H9 (cell line): Measurements from ENCODE around the gene TMEM123. TPM values are rescaled to one million over a fixed set of nuclear protein-coding genes. Genes with fewer than 3 reads are reported as not detected.

Experiments used
- DNase-seq: peaks from one replicate; pipeline ENCODE4 v3.0.0-alpha.2; 2017
- H2AFZ ChIP-seq: one replicate; pipeline ENCODE4 v1.6.1; 2013; ENCODE audit warnings: mild to moderate bottlenecking, low read length, control low read depth, moderate library complexity
- H2AK5ac ChIP-seq: 2 replicates; pipeline ENCODE4 v1.6.1; 2013; ENCODE audit warnings: low read length, control low read depth, mixed read lengths; ENCODE audit not compliant: insufficient read length
- H2BK120ac ChIP-seq: one replicate; pipeline ENCODE4 v1.6.1; 2013; ENCODE audit warnings: low read depth, mild to moderate bottlenecking, low read length, control low read depth, inconsistent platforms; ENCODE audit not compliant: poor library complexity, severe bottlenecking
- H2BK12ac ChIP-seq: 2 replicates; pipeline ENCODE4 v1.6.1; 2013; ENCODE audit warnings: low read length, control low read depth, mixed read lengths, low read depth; ENCODE audit not compliant: insufficient read length
- H2BK15ac ChIP-seq: 2 replicates; pipeline ENCODE4 v1.6.1; 2013; ENCODE audit warnings: low read depth, low read length, control low read depth
- H2BK20ac ChIP-seq: one replicate; pipeline ENCODE4 v1.6.1; 2013; ENCODE audit warnings: low read depth, mild to moderate bottlenecking, low read length, control low read depth, inconsistent platforms; ENCODE audit not compliant: poor library complexity, severe bottlenecking
- H2BK5ac ChIP-seq: 2 replicates; pipeline ENCODE4 v1.6.1; 2013; ENCODE audit warnings: low read length, control low read depth, mixed read lengths; ENCODE audit not compliant: insufficient read length
- H3K14ac ChIP-seq: 2 replicates; pipeline ENCODE4 v1.6.1; 2013; ENCODE audit warnings: low read length, control low read depth; ENCODE audit not compliant: insufficient read depth
- H3K18ac ChIP-seq: 2 replicates; pipeline ENCODE4 v1.6.1; 2013; ENCODE audit warnings: low read depth, mild to moderate bottlenecking, mixed read lengths, low read length, control low read depth; ENCODE audit not compliant: insufficient read length
- H3K23ac ChIP-seq: 2 replicates; pipeline ENCODE4 v1.6.1; 2013; ENCODE audit warnings: low read length, control low read depth, mixed read lengths, low read depth; ENCODE audit not compliant: insufficient read length
- H3K23me2 ChIP-seq: 2 replicates; pipeline ENCODE4 v1.6.1; 2013; ENCODE audit warnings: low read depth, mild to moderate bottlenecking, mixed read lengths, low read length, control low read depth; ENCODE audit not compliant: insufficient read length, poor library complexity, severe bottlenecking
- H3K27ac ChIP-seq: 2 replicates; pipeline ENCODE4 v1.5.1; 2013; ENCODE audit warnings: low read length, control low read depth, mixed read lengths, low read depth; ENCODE audit not compliant: insufficient read length
- H3K27me3 ChIP-seq: 2 replicates; pipeline ENCODE4 v1.6.1; 2013; ENCODE audit warnings: low read length, control low read depth, inconsistent platforms; ENCODE audit not compliant: insufficient read depth
- H3K4ac ChIP-seq: 2 replicates; pipeline ENCODE4 v1.6.1; 2013; ENCODE audit warnings: low read depth, mild to moderate bottlenecking, control low read depth, inconsistent platforms, low read length, moderate library complexity
- H3K4me1 ChIP-seq: 2 replicates; pipeline ENCODE4 v1.6.1; 2013; ENCODE audit warnings: low read length, control low read depth, inconsistent platforms; ENCODE audit not compliant: insufficient read depth
- H3K4me2 ChIP-seq: 2 replicates; pipeline ENCODE4 v1.6.1; 2013; ENCODE audit warnings: low read length, control low read depth, mixed read lengths; ENCODE audit not compliant: insufficient read length, insufficient read depth
- H3K56ac ChIP-seq: 2 replicates; pipeline ENCODE4 v1.6.1; 2013; ENCODE audit warnings: low read depth, mild to moderate bottlenecking, mixed read lengths, low read length, control low read depth; ENCODE audit not compliant: insufficient read length
- H3K79me1 ChIP-seq: 2 replicates; pipeline ENCODE4 v1.6.1; 2013; ENCODE audit warnings: low read depth, mild to moderate bottlenecking, moderate library complexity, low read length, control low read depth, inconsistent platforms; ENCODE audit not compliant: insufficient read depth, poor library complexity, severe bottlenecking
- H3K79me2 ChIP-seq: 2 replicates; pipeline ENCODE4 v1.6.1; 2013; ENCODE audit warnings: low read length, control low read depth, inconsistent platforms; ENCODE audit not compliant: insufficient read depth
- H3K9ac ChIP-seq: 2 replicates; pipeline ENCODE4 v1.6.1; 2013; ENCODE audit warnings: low read length, control low read depth, mixed read lengths; ENCODE audit not compliant: insufficient read length; ENCODE audit errors: extremely low read depth
- H3K9me3 ChIP-seq: one replicate; pipeline ENCODE4 v1.6.1; 2013; ENCODE audit warnings: low read depth, low read length, inconsistent platforms; ENCODE audit not compliant: control insufficient read depth
- H3T11ph ChIP-seq: one replicate; pipeline ENCODE4 v1.6.1; 2013; ENCODE audit warnings: mild to moderate bottlenecking, low read length, control low read depth, inconsistent platforms
- H4K20me1 ChIP-seq: one replicate; pipeline ENCODE4 v1.6.1; 2013; ENCODE audit not compliant: control insufficient read depth, insufficient read length, insufficient read depth
- H4K5ac ChIP-seq: 2 replicates; pipeline ENCODE4 v1.6.1; 2013; ENCODE audit warnings: low read depth, mild to moderate bottlenecking, mixed read lengths, low read length, control low read depth; ENCODE audit not compliant: insufficient read length
- H4K8ac ChIP-seq: replicated peaks from 2 replicates; pipeline ENCODE4 v1.6.1; 2013; ENCODE audit warnings: low read length, control low read depth, mixed read lengths, low read depth; ENCODE audit not compliant: insufficient read length
- H4K91ac ChIP-seq: 2 replicates; pipeline ENCODE4 v1.6.1; 2013; ENCODE audit warnings: low read depth, mild to moderate bottlenecking, moderate library complexity, mixed read lengths, low read length, control low read depth; ENCODE audit not compliant: insufficient read length
- H3K27ac Mint-ChIP-seq, 3 experiments: 2 replicates in 2 of 3; 3 replicates in 1 of 3; pipeline ENCODE4 v1.8.0; 2020 to 2021; ENCODE audit warnings: mixed read lengths in 3 of 3, mild to moderate bottlenecking in 1 of 3, moderate library complexity in 1 of 3
- H3K27me3 Mint-ChIP-seq: 2 replicates; pipeline ENCODE4 v1.8.0; 2021; ENCODE audit warnings: low read depth, mild to moderate bottlenecking, moderate library complexity, mixed read lengths
- H3K36me3 Mint-ChIP-seq, 3 experiments: 2 replicates in 2 of 3; 3 replicates in 1 of 3; pipeline ENCODE4 v1.8.0; 2020 to 2021; ENCODE audit warnings: low read depth in 3 of 3, mixed read lengths in 3 of 3; ENCODE audit not compliant: insufficient read depth in 1 of 3
- H3K4me1 Mint-ChIP-seq, 2 experiments: 2 replicates each; pipeline ENCODE4 v1.8.0; 2020; ENCODE audit warnings: mixed read lengths in 2 of 2
- H3K4me3 Mint-ChIP-seq, 2 experiments: 2 replicates in 1 of 2; 3 replicates in 1 of 2; pipeline ENCODE4 v1.8.0; 2020 to 2021; ENCODE audit warnings: mild to moderate bottlenecking in 2 of 2, mixed read lengths in 2 of 2, moderate library complexity in 1 of 2
- H3K9me3 Mint-ChIP-seq, 2 experiments: 2 replicates in 1 of 2; 3 replicates in 1 of 2; pipeline ENCODE4 v1.8.0; 2020; ENCODE audit warnings: mild to moderate bottlenecking in 2 of 2, mixed read lengths in 2 of 2, moderate library complexity in 1 of 2
- WGBS: extraction: QIAGEN DNeasy Blood & Tissue Kit; methylation state at CpG from one replicate; pipeline ENCODE4 v1.1.7; 2013; ENCODE audit warnings: missing lambda C conversion rate, low lambda C conversion rate, mixed read lengths; ENCODE audit not compliant: insufficient read length; ENCODE audit errors: extremely low coverage; 5-methylcytosine and 5-hydroxymethylcytosine counted together
- total RNA-seq: library from RNA; stranded (reverse); gene quantifications from 2 replicates; pipeline ENCODE4 v1.2.1, GENCODE V29; 2021
- TF ChIP-seq, protein P1 (sequence below): fragments of 200-600 bp; sonication (generic); conservative IDR thresholded peaks from 3 replicates; pipeline ENCODE4 v1.8.0; 2021; ENCODE audit warnings: antibody characterized with exemption, mild to moderate bottlenecking

The TMEM123 gene
- total RNA-seq, 1 experiment from 2014 or later, result 76.7 TPM

DNA sequence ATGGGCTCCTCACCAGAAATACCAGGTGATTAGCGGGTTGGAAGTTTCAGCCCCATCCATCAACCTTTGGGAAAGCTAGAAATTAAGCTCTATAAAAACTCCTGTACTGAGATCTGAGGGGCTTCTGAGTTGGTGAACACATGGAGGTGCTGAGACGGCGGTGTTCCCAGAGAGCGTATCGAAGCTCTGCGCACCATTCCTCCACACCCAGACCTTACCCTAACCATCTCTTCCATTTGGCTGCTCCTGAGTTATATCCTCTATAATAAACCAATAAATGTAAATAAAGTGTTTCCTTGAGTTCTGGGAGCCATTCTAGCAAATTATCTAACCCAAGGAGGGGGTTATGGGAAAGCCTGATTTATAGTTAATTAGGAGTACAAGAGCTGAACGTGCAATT lies 41.4 kb downstream of the TMEM123 start:
- Histone ChIP-seq H2AK5ac (no peak overlapping the region), H2BK20ac (no peak overlapping the region), H3K23ac (no peak overlapping the region), H3K18ac (no peak overlapping the region), H3K14ac (no peak overlapping the region), H2BK12ac (no peak overlapping the region), H2BK15ac (no peak overlapping the region), H4K5ac (no peak overlapping the region), H2BK5ac (no peak overlapping the region), H3K23me2 (no peaks in the 10 kb centered on the region), H3K4me2 (no peak overlapping the region), H3T11ph (no peak overlapping the region), H2BK120ac (no peak overlapping the region), H3K4ac (no peak overlapping the region), H3K56ac (no peak overlapping the region), H4K20me1 (no peaks in the 10 kb centered on the region), H2AFZ (no peak overlapping the region), H3K27me3 (no peaks in the 10 kb centered on the region), H3K79me1 (no peaks in the 10 kb centered on the region), H3K9ac (no peak overlapping the region), H3K4me1 (0 out of 2 replicates have a peak, but pooled peaks cover 5% of the 10 kb centered on the region), H3K9me3 (no peaks in the 10 kb centered on the region), H4K8ac (no peak overlapping the region), H4K91ac (no peak overlapping the region), H3K27ac (no peak overlapping the region), H3K79me2 (no peaks in the 10 kb centered on the region)
- no peaks in the 10 kb centered on the region for H3K27me3 Mint-ChIP-seq
- H3K4me1 Mint-ChIP-seq, result peaks cover 3 to 15% of the 10 kb centered on the region in 2 experiments; a peak in 3 of 4 replicates
- no peak for DNase-seq
- no peak overlapping the region; a peak in 1 of 7 replicates for H3K27ac Mint-ChIP-seq
- TF ChIP-seq, protein P1, sequence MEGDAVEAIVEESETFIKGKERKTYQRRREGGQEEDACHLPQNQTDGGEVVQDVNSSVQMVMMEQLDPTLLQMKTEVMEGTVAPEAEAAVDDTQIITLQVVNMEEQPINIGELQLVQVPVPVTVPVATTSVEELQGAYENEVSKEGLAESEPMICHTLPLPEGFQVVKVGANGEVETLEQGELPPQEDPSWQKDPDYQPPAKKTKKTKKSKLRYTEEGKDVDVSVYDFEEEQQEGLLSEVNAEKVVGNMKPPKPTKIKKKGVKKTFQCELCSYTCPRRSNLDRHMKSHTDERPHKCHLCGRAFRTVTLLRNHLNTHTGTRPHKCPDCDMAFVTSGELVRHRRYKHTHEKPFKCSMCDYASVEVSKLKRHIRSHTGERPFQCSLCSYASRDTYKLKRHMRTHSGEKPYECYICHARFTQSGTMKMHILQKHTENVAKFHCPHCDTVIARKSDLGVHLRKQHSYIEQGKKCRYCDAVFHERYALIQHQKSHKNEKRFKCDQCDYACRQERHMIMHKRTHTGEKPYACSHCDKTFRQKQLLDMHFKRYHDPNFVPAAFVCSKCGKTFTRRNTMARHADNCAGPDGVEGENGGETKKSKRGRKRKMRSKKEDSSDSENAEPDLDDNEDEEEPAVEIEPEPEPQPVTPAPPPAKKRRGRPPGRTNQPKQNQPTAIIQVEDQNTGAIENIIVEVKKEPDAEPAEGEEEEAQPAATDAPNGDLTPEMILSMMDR, result no peak
- H3K36me3 Mint-ChIP-seq, result peaks cover 4 to 7% (median 4%) of the 10 kb centered on the region in 3 experiments; a peak in 4 of 7 replicates
- no peaks in the 10 kb centered on the region; a peak in 2 of 5 replicates for H3K9me3 Mint-ChIP-seq
- H3K4me3 Mint-ChIP-seq, result no peak overlapping the region
- WGBS, result no CpG with 5 or more reads among the region's 7 CpGs
